ENCODE measurements around the gene C5orf63.
"Not testable (repeated sequence)": the region's sequence is repeated elsewhere in the genome, so short reads cannot be mapped to it uniquely, and the experiment has no call there.

Gene C5orf63

GRCh38 chr5:127005282-127005681, 68.0 kb downstream of the C5orf63 start:
- not testable (repeated sequence) for DNase-seq

- DNase-seq: no peak
Observed at GRCh38 chr5:127004721-127005120, 68.6 kb downstream of the C5orf63 start.

GRCh38 chr5:127003798-127004495, 69.4 kb downstream of the C5orf63 start:
- DNase-seq: no peak

- DNase-seq: no peak
Observed at GRCh38 chr5:127002390-127002789, 70.9 kb downstream of the C5orf63 start.

- DNase-seq: peak; percentile 91
Observed at GRCh38 chr5:127001621-127002296, 71.5 kb downstream of the C5orf63 start.

Measured in kidney glomerular epithelial cell (primary cell).